ENCODE results near the gene TBC1D3B.
"Not testable (repeated sequence)": the region's sequence is repeated elsewhere in the genome, so short reads cannot be mapped to it uniquely, and the experiment has no call there.

TBC1D3B gene

DNA sequence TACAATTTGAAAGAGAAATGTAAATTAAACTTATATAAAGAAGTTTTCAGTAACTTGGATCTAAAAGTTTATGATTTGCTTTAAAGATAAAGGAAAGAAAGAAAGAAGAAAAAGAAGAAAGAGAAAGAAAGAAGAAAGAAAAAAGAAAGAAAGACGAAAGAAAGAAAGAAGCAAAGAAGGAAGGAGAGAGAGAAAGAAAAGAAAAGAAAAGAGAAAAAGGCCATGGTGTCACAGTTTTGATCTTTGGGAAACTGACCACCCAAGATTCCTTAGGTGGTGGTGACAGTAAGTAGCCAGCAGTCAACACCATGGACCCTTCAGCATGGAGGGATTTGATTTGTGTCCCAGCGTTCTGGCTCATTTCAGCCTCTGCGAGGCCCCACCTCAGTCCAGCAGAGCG, 24.7 kb upstream of the TBC1D3B start:
- DNase-seq (ENCODE audit: low read depth) = not testable (repeated sequence)

DNA sequence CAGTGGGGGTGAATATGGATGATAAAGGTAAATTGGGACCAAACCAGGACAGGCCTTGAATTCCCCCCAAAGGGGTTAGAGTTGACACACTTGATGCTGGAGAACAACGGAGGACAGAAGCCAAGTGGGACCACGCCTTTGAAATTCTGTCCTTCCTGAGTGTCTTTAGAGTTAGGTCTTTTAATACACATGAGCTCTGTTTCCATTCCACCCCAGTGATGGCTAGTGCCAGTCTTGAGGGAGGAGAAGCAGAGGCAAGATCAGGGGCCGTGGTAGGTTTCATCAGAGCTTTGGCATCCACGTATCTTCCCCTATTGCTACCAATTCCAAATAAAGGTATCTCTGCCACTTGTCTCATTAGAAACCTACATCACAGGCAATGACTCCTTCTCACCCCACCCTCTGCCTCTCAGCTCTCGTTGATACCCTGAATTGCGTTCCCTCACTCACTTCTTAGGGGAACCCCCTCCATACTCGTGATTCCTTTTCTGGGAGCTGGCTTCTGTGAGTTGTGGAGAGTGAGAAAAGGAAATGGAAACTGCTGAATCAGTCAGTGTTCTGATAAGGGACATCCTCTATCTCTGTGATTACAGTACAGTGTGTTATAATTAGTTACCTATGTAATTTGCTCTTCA, 22.5 kb upstream of the TBC1D3B start:
- no peak for DNase-seq (ENCODE audit: low read depth)

DNA sequence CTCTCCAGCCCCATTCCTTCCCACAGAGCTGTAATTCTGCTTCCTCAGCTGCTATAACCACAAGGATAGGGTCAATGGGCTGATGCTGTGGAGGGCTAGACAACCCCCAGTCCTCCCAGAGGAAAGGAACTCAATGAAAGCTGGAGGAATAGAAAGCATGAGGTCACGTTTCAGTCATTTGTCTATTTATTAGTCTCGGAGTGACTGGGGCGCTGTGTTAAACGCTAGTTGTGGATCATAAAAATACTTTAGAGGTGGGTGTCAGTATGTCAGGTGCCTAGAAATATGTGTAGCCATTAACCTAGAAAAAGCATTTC, 20.9 kb upstream of the TBC1D3B start:
- no peak for DNase-seq (ENCODE audit: low read depth)

DNA sequence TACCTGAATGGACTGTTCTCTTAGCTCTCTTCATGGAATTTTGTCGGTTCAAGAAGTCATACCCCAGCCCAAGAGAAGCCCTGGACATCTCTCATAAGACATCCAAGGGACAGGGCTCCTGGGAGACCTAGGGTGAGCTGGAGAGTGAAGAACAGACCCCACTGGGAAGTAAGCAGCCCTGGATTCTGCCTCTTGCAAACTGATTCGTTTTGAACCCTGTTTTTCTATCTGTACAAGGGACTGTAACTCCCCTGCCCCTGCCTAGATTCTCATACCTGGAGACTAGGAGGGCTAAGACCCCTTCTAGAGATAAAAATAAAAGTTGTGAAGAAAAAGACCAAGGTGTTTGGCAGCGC, 19.7 kb upstream of the TBC1D3B start:
- no peak for DNase-seq (ENCODE audit: low read depth)

DNA sequence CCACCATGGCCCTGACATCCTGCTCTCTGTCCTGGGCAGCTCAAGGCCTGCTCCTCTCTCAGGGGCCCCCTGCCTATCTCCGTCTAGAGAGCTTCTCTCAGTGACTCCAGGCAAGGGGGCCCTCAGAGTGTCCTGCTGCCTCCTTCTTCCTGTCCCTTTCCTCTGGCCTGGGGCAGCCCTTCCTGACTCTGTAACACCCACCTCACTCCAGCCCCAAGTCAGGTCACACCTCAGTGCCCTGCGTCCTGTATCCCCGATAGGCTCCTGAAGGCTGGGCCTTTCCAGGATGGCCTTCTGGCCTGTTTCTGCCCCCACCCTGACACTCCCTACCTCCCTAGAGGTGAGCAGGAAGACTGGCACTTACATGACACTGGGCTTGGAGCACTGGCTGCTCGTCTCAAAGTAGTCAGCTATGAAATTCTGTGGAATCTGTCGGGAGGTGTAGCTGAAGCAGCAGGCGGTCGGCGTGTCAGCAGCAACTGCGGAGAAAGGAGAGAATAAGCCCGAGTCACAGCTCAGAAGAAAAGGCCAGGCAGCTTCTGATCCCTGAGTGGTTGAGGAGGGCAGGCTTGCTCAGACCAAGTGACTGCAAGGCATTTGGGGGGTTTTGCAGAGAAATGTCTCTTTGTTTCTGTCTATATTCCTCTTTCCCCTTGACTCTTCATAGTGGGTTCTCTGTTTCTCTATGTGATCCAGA, 19.1 kb upstream of the TBC1D3B start:
- DNase-seq (ENCODE audit: low read depth) = no peak

DNA sequence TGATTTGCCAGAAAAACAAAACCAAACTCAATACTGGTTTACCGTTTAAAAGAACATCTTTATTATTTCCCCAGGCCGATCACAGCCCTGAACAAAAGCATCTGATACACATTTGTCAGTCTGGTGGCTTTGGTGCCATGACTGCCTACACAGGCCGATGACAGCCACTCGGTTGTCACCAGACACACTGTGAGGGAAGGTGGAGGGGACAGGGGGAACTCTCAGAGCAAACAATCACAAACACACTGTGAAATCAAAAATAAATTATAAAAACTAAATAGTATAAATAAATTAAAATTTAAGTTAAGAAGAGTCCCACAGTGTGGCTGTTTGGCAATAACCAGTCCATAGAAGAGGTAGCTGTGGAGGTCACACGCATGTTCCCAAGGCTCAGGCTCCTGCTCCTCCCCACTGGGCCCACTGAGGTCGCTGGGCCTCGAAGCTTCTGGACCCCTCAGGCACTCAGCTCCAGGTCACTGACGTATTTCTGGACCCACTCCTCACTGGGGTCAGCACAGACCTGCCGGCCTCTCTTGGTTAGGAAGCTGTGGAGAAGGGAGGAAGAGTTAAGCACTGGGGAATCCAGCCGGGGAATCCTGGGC, 18.5 kb upstream of the TBC1D3B start:
- not testable (repeated sequence) for DNase-seq (ENCODE audit: low read depth)

DNA sequence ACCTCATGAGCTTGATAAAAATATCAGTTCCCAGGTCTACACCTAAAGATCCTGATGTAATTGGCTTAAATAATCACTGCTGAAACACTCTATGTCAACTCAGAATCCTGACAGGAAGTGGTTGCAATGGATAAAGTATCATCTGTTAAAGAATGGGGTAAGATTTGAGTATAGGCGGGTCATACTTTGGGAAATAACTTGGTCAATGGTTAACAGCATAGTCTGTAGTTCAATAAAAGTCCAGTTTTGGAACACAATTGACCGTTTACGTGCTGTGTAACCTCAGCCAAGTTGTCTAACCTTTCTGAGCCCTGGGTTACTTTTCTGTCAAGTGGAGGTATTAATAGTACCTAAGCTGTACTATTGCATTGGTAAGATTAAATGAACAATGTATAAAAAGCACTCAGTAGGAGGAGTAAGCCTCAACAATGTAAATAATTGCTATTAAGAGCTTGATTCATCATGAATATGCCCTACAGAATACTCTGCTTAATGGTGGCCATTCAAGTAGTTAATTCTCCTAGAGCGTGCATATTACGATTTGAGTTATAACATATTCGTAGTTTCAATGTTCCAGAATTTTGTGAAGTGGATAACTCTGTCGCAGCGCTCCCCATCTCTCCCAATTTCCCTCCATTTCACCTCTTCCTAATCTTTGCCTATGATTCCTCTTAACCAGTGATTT, 17.9 kb upstream of the TBC1D3B start:
- not testable (repeated sequence) for DNase-seq (ENCODE audit: low read depth)

DNA sequence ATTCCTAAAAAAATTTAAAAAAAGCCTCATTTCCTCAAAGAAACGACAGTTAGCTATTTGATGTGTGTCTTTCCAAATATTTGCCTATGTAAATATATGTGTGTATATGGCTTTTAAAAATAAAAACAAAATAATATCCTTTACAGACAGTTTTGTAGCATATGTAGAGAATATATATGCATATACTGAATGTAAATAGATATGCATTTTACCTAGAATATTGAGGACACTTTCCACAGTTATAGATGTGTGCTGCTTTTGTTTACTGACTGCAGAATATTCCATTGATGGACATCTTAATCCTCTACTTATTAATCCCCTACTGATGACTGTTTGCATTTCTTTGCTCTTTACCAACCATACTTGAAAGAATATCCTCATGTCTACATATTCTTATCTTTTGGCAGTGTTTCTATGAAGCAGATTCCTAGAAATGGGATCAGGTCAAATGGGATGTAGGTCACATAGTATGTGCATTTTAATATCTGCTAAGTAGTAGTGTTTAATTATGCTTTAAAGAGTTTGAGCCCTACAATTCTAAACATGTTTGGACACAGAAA, 16.9 kb upstream of the TBC1D3B start:
- DNase-seq (ENCODE audit: low read depth) = no peak

DNA sequence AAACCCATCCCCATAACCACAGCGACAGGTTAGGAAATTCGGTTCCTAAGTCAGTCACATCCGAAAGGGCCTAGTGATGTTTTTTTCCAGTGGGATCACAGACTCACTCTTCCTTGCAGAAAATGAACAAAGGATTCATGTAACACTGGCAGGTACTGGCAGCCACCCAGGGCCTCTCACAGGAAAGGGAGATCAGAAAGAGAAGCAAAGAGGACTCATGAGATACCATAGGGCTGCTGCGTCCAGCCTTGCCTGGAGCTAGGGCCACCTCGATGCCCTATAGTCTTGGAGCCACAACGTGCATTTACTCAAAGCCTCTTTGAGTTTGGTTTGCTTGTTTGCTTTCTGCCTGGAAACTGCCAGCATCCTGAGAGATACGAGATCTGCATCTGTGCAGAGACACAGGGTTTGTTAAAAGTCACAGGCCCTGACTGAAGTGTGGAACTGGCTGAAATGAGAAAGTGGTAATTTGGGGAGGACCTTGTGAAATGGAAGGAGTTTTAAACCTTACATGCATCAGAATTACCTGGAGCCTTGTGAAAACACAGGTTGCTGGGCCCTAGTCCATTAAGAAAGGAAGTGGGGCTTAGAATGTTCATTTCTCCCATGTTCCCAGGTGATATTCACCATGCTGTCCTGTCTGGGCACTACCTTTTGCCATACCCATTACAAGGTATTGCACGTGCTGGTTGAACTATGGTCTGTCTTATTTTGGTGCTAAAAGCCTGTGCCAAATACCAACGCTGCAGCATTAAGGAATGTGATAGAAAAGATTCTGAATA, 14.3 kb upstream of the TBC1D3B start:
- DNase-seq (ENCODE audit: low read depth) = not testable (repeated sequence)

DNA sequence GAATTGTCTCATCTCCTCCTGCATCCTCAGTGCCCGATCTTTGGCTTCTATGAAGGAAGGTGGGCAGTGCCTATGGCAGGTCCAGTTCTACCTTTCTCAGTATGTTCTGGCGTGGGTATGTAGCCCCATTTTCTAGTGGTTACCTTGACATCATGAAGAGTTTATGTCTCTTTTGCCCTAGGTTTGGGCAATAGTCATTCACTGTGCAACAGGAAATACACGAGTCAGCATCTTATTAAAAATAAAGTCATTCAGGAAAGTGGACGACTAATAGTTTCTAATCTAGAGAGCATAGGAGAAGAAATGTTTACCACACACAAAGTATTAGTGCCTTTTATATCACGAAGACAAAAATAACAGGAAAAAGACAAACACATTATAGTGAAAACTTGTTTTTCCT, 13.6 kb upstream of the TBC1D3B start:
- DNase-seq (ENCODE audit: low read depth) = not testable (repeated sequence)

DNA sequence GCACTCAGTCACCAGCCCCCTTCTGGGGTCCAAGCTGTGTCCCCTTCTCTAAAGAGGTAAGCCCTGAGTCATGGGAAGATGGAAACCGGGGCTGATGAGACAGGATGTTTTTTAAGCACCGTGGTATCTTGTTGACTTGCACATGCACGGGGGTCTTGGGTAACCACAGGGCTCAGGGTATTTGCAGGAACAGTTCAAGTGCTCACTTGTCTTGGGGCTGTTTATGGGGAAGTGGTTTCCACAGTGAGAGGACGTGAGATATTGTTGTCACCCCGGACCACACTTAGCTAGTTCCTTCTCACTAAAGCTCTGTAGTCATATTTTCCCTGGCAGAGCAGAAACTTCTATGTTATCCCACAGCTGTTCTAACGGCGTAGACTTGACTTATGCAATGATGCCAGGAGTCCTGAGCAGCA, 12.5 kb upstream of the TBC1D3B start:
- DNase-seq (ENCODE audit: low read depth) = no peak

DNA sequence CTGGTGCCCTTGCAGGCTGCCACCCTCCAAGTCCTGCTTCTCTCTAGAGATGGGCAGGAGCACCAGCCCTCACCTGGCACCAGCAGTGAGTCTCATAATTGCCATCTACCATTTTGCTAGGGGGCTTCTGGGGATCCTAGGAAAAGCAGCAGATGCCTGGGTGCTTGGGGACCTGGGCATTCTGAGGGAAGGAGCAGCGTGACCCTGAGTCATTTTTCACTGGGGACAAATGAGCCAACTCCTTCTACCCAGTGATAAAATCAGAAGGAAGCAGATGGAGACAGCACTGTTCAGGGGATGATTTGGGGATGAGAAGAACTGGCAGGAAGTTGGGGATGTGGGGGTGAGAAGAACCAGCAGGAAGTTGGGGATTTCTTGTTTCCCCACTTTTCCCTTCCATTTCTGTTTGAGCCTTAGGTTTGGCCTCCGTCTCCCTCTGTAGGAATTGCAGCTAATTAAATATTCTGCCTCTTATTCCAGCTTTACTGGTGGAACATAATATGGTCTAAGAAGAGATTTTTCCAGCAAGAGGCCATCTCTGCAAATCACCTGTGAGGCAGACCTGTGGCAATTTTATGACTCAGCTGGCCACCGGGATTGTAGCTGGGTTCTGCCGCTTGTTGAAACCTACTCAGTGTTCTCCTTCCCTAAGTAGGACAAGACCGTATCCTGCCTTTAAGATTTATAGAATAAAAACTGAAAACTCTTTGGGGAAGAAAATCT, 11.7 kb upstream of the TBC1D3B start:
- DNase-seq (ENCODE audit: low read depth) = not testable (repeated sequence)

DNA sequence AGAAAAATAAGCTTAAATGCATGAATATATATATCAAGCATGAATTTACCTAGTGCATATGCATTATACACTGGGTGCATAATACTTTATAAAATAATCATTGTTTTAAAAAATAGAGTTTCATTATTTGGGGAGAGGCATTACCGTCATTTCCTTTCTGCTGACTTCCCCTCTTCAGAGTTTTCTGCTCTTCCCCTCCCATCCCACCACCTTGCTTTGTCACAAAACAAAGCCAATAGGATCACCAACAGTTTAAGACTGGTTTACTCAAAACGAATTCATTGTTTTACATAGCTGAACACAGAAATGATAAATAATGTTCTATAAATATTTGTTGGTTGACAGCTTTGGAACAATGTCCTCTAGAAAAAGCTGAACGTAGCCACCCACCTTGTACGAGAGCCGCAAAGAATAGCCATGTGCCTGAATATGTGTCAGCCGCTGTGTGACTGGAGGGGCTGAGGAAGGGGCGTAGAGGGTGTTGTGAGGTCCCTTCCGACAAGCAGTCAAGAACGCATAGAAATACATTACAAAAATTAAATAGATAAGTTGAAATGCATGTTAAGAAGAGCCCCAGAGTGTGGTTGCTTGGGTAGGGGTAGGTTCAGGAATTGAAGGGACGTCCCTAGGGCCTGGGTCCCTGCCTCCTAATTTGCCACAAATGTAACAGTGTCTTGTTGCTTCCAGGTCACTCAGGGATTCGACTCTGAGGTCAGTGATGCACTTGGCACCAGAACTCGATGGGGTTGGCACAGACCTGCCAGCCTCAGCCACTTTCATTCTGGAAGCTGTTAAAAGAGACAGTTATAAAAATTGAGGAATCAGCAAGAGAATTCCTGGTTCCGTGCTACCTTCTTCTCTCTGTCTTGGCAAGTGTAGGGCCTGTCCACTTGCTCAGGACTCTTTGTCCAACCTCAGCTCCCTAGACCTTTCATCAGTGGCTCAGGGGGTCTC, 10.7 kb upstream of the TBC1D3B start:
- not testable (repeated sequence) for DNase-seq (ENCODE audit: low read depth)

DNA sequence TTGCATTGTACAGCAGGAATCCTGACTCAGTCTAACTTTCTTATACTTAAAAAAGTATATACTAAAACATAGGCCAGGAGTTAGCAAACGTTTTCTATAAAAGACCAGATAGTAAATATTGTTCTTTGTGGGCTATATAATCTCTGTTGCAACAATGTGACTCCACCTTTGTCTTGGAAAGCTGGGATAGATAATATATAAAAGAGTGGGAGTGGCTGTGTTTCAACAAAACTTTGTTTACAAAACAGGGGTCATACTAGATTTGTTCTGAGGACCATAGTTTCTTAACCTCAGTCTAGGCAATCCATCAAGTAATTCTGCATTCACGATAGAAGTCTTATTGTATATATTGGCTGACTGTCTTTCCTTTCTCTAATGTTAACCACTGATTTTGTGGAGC, 9.0 kb upstream of the TBC1D3B start:
- DNase-seq (ENCODE audit: low read depth) = no peak

DNA sequence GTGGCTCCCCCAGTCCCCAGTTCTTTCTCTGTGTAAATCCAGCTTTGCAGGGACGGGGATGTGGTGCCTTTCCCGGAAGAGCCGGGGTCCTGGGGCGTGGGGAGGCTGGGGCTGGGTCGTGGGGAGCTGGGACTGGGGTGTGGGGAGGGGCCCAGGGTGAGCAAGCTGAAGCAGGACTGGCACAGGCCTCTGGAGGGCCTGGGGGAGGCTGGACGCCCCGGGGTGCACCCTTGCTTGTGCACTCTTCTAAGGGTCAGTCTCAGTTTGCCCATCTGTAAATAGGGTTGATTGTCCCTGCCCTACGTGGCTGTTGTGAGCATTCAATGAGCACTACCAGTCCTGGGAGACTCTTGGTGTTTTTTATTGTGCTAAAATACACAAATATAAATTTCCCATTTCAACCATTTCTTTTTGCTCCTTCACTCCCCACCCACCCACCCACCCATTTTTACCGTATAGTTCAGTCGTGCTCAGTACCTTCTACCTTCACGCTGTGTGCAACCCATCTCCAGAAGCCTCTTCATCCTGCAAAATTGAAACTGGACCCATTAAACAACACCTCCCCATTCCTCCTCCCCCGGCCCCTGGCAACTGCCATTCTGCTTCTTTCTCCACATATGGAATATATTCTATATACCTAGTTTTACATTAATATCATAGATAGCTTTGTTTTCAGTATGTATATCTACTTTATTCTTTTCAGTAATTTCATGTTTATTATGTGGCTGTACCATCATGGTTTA, 7.8 kb upstream of the TBC1D3B start:
- DNase-seq (ENCODE audit: low read depth) = no peak

DNA sequence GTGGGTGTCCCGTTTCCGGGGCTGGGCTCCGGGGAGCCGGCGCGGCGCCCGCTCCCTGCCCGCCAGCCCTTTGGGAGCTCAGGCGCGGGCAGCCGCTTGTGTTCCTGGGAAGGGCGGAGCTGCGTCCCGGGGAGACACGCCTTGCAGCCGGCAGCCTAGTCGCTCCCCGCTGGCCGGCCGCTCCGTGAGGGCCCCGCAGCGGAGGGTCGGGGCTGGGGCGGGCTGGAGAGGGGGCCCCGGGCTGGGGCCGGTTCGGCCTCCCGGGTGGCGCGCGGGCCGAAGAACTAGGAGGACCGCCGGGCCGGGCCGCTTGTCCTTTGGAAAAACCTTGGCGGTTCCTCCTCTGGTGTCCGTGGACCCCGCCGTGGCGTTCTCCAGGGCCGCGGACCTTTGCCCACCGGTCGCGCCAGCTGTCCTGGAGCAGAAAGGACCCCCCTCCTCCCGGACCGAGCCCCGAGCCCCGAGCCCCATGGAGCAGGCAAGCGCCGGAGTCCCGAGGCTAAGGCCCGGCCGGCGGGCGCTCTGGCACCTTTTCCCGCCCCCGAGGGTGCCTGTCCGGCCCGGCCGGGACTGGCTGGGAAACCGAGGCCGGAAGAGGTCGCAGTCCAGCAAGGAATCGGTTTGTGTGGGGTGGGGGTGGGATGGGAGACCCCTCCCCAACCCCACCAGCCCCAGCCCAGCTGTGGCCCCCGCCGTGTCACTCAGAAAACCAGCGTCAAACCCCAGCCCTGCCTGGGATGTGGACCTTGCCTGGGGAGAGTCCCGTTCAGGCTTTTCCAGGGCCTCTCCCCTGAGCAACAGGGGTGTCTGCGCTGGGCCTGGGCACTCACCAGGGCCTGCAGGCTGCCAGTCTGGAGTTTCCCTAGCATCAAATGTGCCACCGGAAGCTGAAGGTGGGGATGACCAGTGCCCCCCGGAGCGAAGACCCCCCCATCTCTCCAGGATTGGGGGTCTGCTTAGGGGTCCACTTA, 6.8 kb upstream of the TBC1D3B start:
- no peak for DNase-seq (ENCODE audit: low read depth)

DNA sequence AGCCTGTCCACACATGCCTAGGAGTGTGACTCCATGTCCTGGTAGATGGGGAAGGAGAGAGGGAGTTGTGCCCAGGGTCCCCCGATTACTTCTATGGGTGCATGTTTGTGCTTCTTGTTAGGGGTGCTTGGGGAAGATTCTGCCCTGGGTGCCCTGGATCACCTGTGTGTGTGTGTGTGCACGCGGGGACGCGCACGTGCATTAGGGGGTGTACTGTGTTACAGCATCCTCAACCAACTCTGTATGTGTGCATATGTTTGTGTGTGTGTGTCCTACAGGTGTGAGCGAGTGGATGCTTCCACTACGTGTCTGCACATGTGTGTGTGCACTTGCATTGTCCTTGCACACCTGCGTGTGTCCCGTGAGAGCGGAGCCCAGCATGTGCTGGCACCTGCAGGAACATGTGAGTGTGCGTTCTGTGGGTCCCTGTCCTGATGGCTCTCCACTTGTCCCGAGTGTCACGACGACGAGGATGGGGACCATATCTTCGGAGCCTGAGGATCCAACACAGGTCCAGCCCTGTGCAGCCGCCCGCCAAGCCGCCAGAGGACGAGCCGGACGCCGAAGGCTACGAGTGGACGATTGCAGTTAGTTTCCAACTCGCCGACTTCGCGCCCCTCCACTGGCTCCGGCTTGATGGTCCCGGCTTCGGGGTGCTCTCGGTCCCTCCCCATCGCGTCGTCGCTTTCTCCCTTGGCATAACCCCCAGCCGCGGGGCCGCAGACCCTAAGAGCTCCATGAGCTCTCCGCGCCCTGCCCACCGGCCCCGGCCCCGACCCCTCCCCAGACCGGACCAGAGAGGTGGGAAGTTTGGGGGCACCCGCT, 6.0 kb upstream of the TBC1D3B start:
- no peak for DNase-seq (ENCODE audit: low read depth)
